ENCODE results near the gene RPTOR. TPM values are rescaled to one million over a fixed set of nuclear protein-coding genes. Genes with fewer than 3 reads are reported as not detected.

The RPTOR gene
- total RNA-seq, 4 donors from 2014 or later: 19.0 to 48.3 (median 27.3) TPM

DNA sequence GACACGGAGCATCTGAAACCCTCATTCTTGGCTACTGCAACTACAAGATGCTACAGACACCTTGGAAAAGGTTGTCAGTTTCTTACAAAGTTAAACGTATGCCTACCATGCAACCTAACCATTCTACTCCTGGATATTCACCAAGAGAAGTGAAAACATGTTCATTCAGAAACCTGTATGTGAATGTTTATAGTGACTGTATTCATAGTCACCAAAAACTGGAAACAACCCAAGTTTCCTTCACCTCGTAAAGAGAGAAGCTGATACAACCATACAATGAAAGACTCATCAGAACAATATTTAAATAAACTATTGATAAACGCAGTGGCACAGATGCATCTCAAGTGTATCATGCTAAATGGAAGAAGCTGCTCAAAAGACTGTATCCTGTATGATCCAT lies 391.6 kb downstream of the RPTOR start:
- DNase-seq: no peak
- no peak for TF ChIP-seq POLR2A (IDR thresholded peaks at IDR 0.05)
- TF ChIP-seq, protein P1, sequence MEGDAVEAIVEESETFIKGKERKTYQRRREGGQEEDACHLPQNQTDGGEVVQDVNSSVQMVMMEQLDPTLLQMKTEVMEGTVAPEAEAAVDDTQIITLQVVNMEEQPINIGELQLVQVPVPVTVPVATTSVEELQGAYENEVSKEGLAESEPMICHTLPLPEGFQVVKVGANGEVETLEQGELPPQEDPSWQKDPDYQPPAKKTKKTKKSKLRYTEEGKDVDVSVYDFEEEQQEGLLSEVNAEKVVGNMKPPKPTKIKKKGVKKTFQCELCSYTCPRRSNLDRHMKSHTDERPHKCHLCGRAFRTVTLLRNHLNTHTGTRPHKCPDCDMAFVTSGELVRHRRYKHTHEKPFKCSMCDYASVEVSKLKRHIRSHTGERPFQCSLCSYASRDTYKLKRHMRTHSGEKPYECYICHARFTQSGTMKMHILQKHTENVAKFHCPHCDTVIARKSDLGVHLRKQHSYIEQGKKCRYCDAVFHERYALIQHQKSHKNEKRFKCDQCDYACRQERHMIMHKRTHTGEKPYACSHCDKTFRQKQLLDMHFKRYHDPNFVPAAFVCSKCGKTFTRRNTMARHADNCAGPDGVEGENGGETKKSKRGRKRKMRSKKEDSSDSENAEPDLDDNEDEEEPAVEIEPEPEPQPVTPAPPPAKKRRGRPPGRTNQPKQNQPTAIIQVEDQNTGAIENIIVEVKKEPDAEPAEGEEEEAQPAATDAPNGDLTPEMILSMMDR (IDR thresholded peaks at IDR 0.05): no peak
- H3K27me3 ChIP-seq: no peaks in the 10 kb centered on the region
- no peaks in the 10 kb centered on the region for H3K9me3 ChIP-seq
- H3K4me1 ChIP-seq: no peaks in the 10 kb centered on the region
- H3K4me3 ChIP-seq: no peak overlapping the region
- intact Hi-C loops (cut with DNase I; ENCODE audit: low total_unique reads): no loop called here
- H3K36me3 ChIP-seq: no peaks in the 10 kb centered on the region
- no peak overlapping the region for H3K27ac ChIP-seq

DNA sequence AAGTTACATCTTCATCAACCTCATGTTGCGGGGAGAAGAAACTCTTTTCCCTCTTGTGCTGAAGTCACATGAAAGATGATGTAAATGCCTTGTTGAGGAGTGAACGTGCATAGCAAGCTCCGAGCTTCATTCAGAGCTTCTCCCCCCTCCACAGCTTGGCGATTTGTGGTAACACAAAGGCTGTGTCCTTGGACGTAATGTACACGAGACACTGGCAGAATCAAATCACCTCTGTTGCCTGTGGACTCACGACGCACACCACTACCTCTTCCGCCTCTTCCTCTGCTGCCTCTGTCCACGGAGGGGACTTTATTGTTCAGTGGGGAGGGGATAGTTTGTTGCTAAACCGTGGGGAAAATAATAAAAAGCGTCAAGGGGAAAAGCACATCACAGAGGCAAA lies 392.1 kb downstream of the RPTOR start:
- H3K27me3 ChIP-seq: no peaks in the 10 kb centered on the region
- H3K4me1 ChIP-seq: peaks cover 0 to 2% of the 10 kb centered on the region in 2 donors
- no peaks in the 10 kb centered on the region for H3K36me3 ChIP-seq
- no peak for TF ChIP-seq POLR2A (IDR thresholded peaks at IDR 0.05)
- TF ChIP-seq, protein P1 (IDR thresholded peaks at IDR 0.05): no peak
- H3K9me3 ChIP-seq: no peaks in the 10 kb centered on the region
- intact Hi-C loops (cut with DNase I; ENCODE audit: low total_unique reads): no loop called here
- no peak for DNase-seq
- no peak overlapping the region for H3K4me3 ChIP-seq
- no peak overlapping the region for H3K27ac ChIP-seq

DNA sequence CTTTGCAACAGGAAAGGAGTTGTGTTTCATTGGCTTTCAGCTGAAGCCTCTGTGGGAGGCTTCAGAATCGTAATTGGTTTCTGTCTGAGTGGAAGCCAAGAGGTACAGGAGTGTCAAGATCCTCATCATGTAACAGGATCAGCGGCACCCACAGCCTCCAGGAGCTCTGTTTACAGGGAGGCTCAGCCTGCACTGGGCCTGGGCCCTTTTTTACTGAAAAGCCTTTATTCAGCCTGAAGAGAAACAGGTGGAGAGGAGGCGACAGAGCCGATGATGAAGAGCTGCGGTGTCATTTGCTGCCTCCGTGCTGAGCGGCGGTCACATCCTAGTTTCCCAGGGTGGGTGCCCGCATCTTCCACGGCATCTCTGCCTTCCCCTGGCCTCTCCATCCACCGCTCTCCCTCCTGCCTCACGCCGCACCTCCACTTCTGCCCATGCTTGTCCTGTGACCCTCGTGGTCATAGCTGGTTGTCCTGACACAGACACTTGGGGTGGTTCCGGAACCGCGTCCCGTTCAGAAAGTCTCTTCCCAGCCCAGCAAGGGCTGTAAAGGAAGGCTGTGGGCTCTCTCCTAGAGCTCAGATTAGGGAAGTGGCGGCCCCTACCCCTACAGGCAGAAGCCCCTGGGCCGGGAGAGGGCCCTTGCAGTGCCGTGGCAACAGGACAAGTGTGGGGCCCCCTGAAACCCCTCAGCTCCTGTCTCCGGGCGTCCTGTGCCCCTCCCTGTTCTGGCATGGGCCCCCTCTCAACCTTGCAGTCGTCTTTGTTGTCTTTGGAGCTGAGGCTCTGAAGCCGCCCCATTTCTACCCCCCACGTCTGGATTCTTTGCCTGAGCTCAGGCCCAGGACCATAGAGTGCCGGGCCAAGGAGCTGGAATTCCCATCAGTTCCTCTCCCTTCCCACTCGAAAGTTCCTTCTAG lies 393.1 kb downstream of the RPTOR start:
- DNase-seq: peak; percentile 12

DNA sequence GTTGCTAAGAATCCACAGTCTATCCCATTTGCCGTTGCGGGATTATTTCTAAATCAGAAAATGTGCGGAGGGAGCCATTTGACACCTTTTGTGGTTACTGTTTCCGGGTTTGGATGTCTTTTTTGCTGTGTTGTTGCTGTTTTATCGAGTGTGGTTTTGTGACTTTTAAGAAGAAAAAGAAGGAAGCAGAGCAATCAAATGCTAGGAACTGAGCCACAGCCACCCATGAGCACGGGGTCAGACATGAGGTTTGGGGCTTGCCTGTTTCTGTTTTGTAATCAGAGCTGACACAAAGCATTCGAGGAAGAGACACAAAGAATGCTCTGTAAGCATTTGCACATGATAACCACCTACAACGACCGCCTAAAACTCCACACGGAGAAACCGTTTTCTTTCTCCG lies 393.9 kb downstream of the RPTOR start:
- H3K27ac ChIP-seq: no peak overlapping the region
- TF ChIP-seq, protein P1 (IDR thresholded peaks at IDR 0.05): no peak
- TF ChIP-seq POLR2A (IDR thresholded peaks at IDR 0.05): no peak

More for the DNA sequence above, 393.1 kb downstream of the RPTOR start:
- no peaks in the 10 kb centered on the region for H3K36me3 ChIP-seq
- intact Hi-C loops (cut with DNase I; ENCODE audit: low total_unique reads): no loop called here
- H3K4me1 ChIP-seq: peaks cover 0 to 4% of the 10 kb centered on the region in 2 donors
- no peaks in the 10 kb centered on the region for H3K9me3 ChIP-seq
- no peak overlapping the region for H3K4me3 ChIP-seq
- TF ChIP-seq, protein P1 (IDR thresholded peaks at IDR 0.05): no peak
- no peaks in the 10 kb centered on the region for H3K27me3 ChIP-seq
- no peak overlapping the region for H3K27ac ChIP-seq

More for the DNA sequence above, 393.9 kb downstream of the RPTOR start:
- Histone ChIP-seq H3K27me3 (no peaks in the 10 kb centered on the region), H3K9me3 (no peaks in the 10 kb centered on the region), H3K4me3 (no peak overlapping the region), H3K4me1 (peaks cover 0 to 4% of the 10 kb centered on the region in 2 donors), H3K36me3 (no peaks in the 10 kb centered on the region)
- DNase-seq: peak; percentile 8 to 15
- intact Hi-C loops (cut with DNase I; ENCODE audit: low total_unique reads): no loop called here
